ENCODE data around the gene VAV1.
"Not testable (repeated sequence)": the region's sequence is repeated elsewhere in the genome, so short reads cannot be mapped to it uniquely, and the experiment has no call there.

VAV1 gene

GRCh38 chr19:6794686-6795431, 22.4 kb downstream of the VAV1 start:
- TF ChIP-seq CTCF (conservative IDR thresholded peaks at IDR 0.05; ENCODE audit: low read depth, low read length), result no peak
- no peak overlapping the region for H3K4me3 ChIP-seq (ENCODE audit: low read length)
- no peak for DNase-seq (ENCODE audit: low read depth)

- no peak overlapping the region for H3K4me3 ChIP-seq (ENCODE audit: low read length)
- TF ChIP-seq CTCF (conservative IDR thresholded peaks at IDR 0.05; ENCODE audit: low read depth, low read length), result no peak
- no peak for DNase-seq (ENCODE audit: low read depth)
Measured at GRCh38 chr19:6796278-6796677, 23.8 kb downstream of the VAV1 start.

- H3K4me3 ChIP-seq (ENCODE audit: low read length), result no peak overlapping the region
- DNase-seq (ENCODE audit: low read depth), result no peak
- no peak for TF ChIP-seq CTCF (conservative IDR thresholded peaks at IDR 0.05; ENCODE audit: low read depth, low read length)
Measured at GRCh38 chr19:6797646-6798045, 25.1 kb downstream of the VAV1 start.

- not testable (repeated sequence) for H3K4me3 ChIP-seq (ENCODE audit: low read length); DNase-seq (ENCODE audit: low read depth)
Measured at GRCh38 chr19:6800160-6800790, 27.8 kb downstream of the VAV1 start.

- no peak overlapping the region for H3K4me3 ChIP-seq (ENCODE audit: low read length)
- no peak for TF ChIP-seq CTCF (conservative IDR thresholded peaks at IDR 0.05; ENCODE audit: low read depth, low read length)
- no peak for DNase-seq (ENCODE audit: low read depth)
Measured at GRCh38 chr19:6800991-6801484, 28.5 kb downstream of the VAV1 start.

- DNase-seq (ENCODE audit: low read depth), result no peak
- no peak overlapping the region for H3K4me3 ChIP-seq (ENCODE audit: low read length)
- no peak for TF ChIP-seq CTCF (conservative IDR thresholded peaks at IDR 0.05; ENCODE audit: low read depth, low read length)
Measured at GRCh38 chr19:6801485-6802086, 29.1 kb downstream of the VAV1 start.

- no peak for DNase-seq (ENCODE audit: low read depth)
- H3K4me3 ChIP-seq (ENCODE audit: low read length), result no peak overlapping the region
- no peak for TF ChIP-seq CTCF (conservative IDR thresholded peaks at IDR 0.05; ENCODE audit: low read depth, low read length)
Measured at GRCh38 chr19:6802336-6803035, 30.0 kb downstream of the VAV1 start.
